Heart left ventricle (tissue), 13 donors: ENCODE measurements around the gene SOX18.

ENCODE experiments used
- CTCF ChIP-seq, 12 donors: fragments of 200-600 bp; sonication (generic) in 4 of 12; IDR thresholded peaks; one replicate each; pipeline versions ENCODE4 v1.5.0 to v1.8.0; 2018 to 2022; ENCODE audit warnings: antibody characterized with exemption in 12 of 12, mild to moderate bottlenecking in 5 of 12
- POLR2A ChIP-seq, 2 donors: fragments of 450-650 bp; IDR thresholded peaks; one replicate each; pipeline ENCODE4 v1.6.1; 2017; ENCODE audit warnings: antibody characterized with exemption in 2 of 2, mild to moderate bottlenecking in 2 of 2, moderate library complexity in 2 of 2
- donor health status: ischemic (EF 13 %, LVEDD 7.1; RV severe dilation, severe dysfunction).
- donor health status: DM: no; HTN: yes; CAD: no.
- donor health status: DM: no; HTN: no; CAD: no.
- donor health status: ischemic (EF 25% LVEDD 6.9; RV normal size, moderate dysfunction).
- donor health status: ischemic (EF 25% LVEDD 5.7; RV mildly dilated, moderate dysfunction).
- donor health status: ischemic (EF 35%, LVEDD 5.7; RV mildly dilated, moderate dysfunction).
- donor health status: nonischemic (EF 11% LVEDD 7.7; RV severe dilation, severe dysfunction).
- donor health status: DM: yes; HTN: yes; CAD: no.
- donor health status: PGD.
- donor health status: ischemic (EF 29% LVEDD 5.4; RV normal size, mild dysfunction).
- donor health status: nonischemic (EF 23%, LVEDD 6.1; RV moderate dilation, normal function).

- no peak for TF ChIP-seq POLR2A (IDR thresholded peaks at IDR 0.05)
- TF ChIP-seq CTCF (IDR thresholded peaks at IDR 0.05): no peak
Measured at GRCh38 chr20:64074184-64074789, 24.8 kb upstream of the SOX18 start.
